Liver (tissue), 9 donors: Measurements from ENCODE around the gene SLC2A6. TPM values are rescaled to one million over a fixed set of nuclear protein-coding genes. Genes with fewer than 3 reads are reported as not detected.
A peak's percentile ranks its signal among the peaks of the same experiment; 100 is the strongest.

Source experiments
- DNase-seq: peaks from one replicate; pipeline ENCODE4 v3.0.0-alpha.2; 2017; ENCODE audit warnings: low spot score
- H3K27ac ChIP-seq, 2 donors: one replicate each; pipeline ENCODE4 v1.7.0; 2013; ENCODE audit warnings: inconsistent platforms in 2 of 2, low read length in 2 of 2, control low read depth in 1 of 2, low read depth in 1 of 2, mild to moderate bottlenecking in 1 of 2
- H3K27me3 ChIP-seq, 4 donors: one replicate each; pipeline versions ENCODE4 v1.6.1 to v1.7.0; 2013; ENCODE audit warnings: low read length in 3 of 4, inconsistent platforms in 1 of 4, mild to moderate bottlenecking in 1 of 4, moderate library complexity in 1 of 4; ENCODE audit not compliant: control insufficient read depth in 4 of 4, insufficient read depth in 4 of 4
- H3K36me3 ChIP-seq, 4 donors: one replicate each; pipeline versions ENCODE4 v1.6.1 to v1.7.0; 2013; ENCODE audit warnings: low read length in 3 of 4, mild to moderate bottlenecking in 3 of 4, low read depth in 1 of 4, moderate library complexity in 1 of 4; ENCODE audit not compliant: control insufficient read depth in 4 of 4, insufficient read depth in 3 of 4
- H3K4me1 ChIP-seq, 4 donors: one replicate each; pipeline versions ENCODE4 v1.6.1 to v1.7.0; 2013; ENCODE audit warnings: low read length in 3 of 4, mild to moderate bottlenecking in 3 of 4, moderate library complexity in 1 of 4; ENCODE audit not compliant: control insufficient read depth in 4 of 4, insufficient read depth in 4 of 4
- H3K4me3 ChIP-seq, 3 donors: one replicate each; pipeline versions ENCODE4 v1.6.1 to v1.7.0; 2013; ENCODE audit warnings: low read length in 3 of 3, control low read depth in 1 of 3, low read depth in 1 of 3, mild to moderate bottlenecking in 1 of 3
- H3K9ac ChIP-seq, 2 donors: one replicate each; pipeline ENCODE4 v1.7.0; 2013; ENCODE audit warnings: low read length in 2 of 2, mild to moderate bottlenecking in 2 of 2, moderate library complexity in 2 of 2, control low read depth in 1 of 2, low read depth in 1 of 2
- H3K9me3 ChIP-seq, 4 donors: one replicate each; pipeline versions ENCODE4 v1.6.1 to v1.7.0; 2013; ENCODE audit warnings: low read length in 3 of 4; ENCODE audit not compliant: control insufficient read depth in 4 of 4
- ATF3 ChIP-seq: IDR thresholded peaks from 2 replicates; pipeline ENCODE4 v1.6.1; 2016; ENCODE audit warnings: antibody characterized with exemption
- CTCF ChIP-seq: fragments of 150-350 bp; IDR thresholded peaks from 2 replicates; pipeline ENCODE4 v1.5.1; 2017; ENCODE audit warnings: improper control_type of control experiment, low read depth, low read length; ENCODE audit not compliant: missing input control
- EGR1 ChIP-seq, 2 donors: IDR thresholded peaks; 2 replicates each; pipeline ENCODE4 v1.6.1; 2016 to 2018; ENCODE audit warnings: antibody characterized with exemption in 2 of 2, low read depth in 2 of 2
- FOXA1 ChIP-seq: IDR thresholded peaks from 2 replicates; pipeline ENCODE4 v1.6.1; 2016; ENCODE audit warnings: antibody characterized with exemption
- FOXA2 ChIP-seq: IDR thresholded peaks from 2 replicates; pipeline ENCODE4 v1.6.1; 2016; ENCODE audit warnings: antibody characterized with exemption
- GABPA ChIP-seq, 2 donors: IDR thresholded peaks in 1 of 2; conservative IDR thresholded peaks in 1 of 2; 2 replicates each; pipeline ENCODE4 v1.6.1; 2016; ENCODE audit warnings: antibody characterized with exemption in 2 of 2, mild to moderate bottlenecking in 1 of 2, moderate library complexity in 1 of 2
- HNF4G ChIP-seq: IDR thresholded peaks from 2 replicates; pipeline ENCODE4 v1.6.1; 2016; ENCODE audit warnings: antibody characterized with exemption
- JUND ChIP-seq, 2 donors: IDR thresholded peaks; 2 replicates each; pipeline ENCODE4 v1.6.1; 2016; ENCODE audit warnings: antibody characterized with exemption in 2 of 2
- MAX ChIP-seq: IDR thresholded peaks from 2 replicates; pipeline ENCODE4 v1.6.1; 2016; ENCODE audit warnings: antibody characterized with exemption
- NR2F2 ChIP-seq: IDR thresholded peaks from 2 replicates; pipeline ENCODE4 v1.6.1; 2016; ENCODE audit warnings: antibody characterized with exemption
- RAD21 ChIP-seq, 2 donors: IDR thresholded peaks; 2 replicates each; pipeline ENCODE4 v1.6.1; 2016; ENCODE audit warnings: antibody characterized with exemption in 2 of 2, mild to moderate bottlenecking in 2 of 2
- REST ChIP-seq: IDR thresholded peaks from 2 replicates; pipeline ENCODE4 v1.6.1; 2016; ENCODE audit warnings: antibody characterized with exemption, mild to moderate bottlenecking
- RXRA ChIP-seq, 2 donors: IDR thresholded peaks; 2 replicates each; pipeline ENCODE4 v1.6.1; 2017 to 2018; ENCODE audit warnings: antibody characterized with exemption in 2 of 2, mild to moderate bottlenecking in 1 of 2
- SP1 ChIP-seq: IDR thresholded peaks from 2 replicates; pipeline ENCODE4 v1.6.1; 2018; ENCODE audit warnings: antibody characterized with exemption, mild to moderate bottlenecking
- TAF1 ChIP-seq: conservative IDR thresholded peaks from 2 replicates; pipeline ENCODE4 v1.6.1; 2016; ENCODE audit warnings: antibody characterized with exemption, mild to moderate bottlenecking
- YY1 ChIP-seq: IDR thresholded peaks from 2 replicates; pipeline ENCODE4 v1.6.1; 2016; ENCODE audit warnings: antibody characterized with exemption, mild to moderate bottlenecking
- ZBTB33 ChIP-seq: IDR thresholded peaks from 2 replicates; pipeline ENCODE4 v1.6.1; 2016; ENCODE audit warnings: antibody characterized with exemption
- WGBS: extraction: QIAGEN DNeasy Blood & Tissue Kit; methylation state at CpG from one replicate; pipeline ENCODE4 v1.1.7; 2013; 5-methylcytosine and 5-hydroxymethylcytosine counted together
- polyA plus RNA-seq, 2 donors: library from polyadenylated mRNA; stranded (reverse) in 1 of 2; unstranded in 1 of 2; fragments of 200-250 nt in 1 of 2; fragments of >200 nt in 1 of 2; fragmentation: Nextera tagmentation in 1 of 2; extraction: Ambion mirVana in 1 of 2; gene quantifications; one replicate each; pipeline versions ENCODE4 v1.2.1 to v1.2.3, GENCODE V29; 2013 to 2015
- total RNA-seq, 2 donors: library from RNA; depleted of rRNA; stranded (reverse); fragments of >200 nt; gene quantifications; one replicate each; pipeline ENCODE4 v1.2.3, GENCODE V29; 2014
- donor health status: healthy.
- donor health status: healthy.
- donor health status: healthy.
- donor health status: healthy.
- donor health status: healthy.

SLC2A6 gene
- total and polyA plus RNA-seq, 4 donors: 1.7 to 3.9 (median 2.3) TPM

- no peak for TF ChIP-seq EGR1 (IDR thresholded peaks at IDR 0.05; ENCODE audit: low read depth in 2 of 2)
- TF ChIP-seq NR2F2: no peak
- TF ChIP-seq REST: no peak
- no peak within 1 kb of the TSS for H3K4me3 ChIP-seq
- no peak for DNase-seq
- WGBS: 97% methylated on average over 17 of the region's 17 CpGs
- no peaks in the 10 kb centered on the region for H3K36me3 ChIP-seq
- peaks cover 12 to 62% (median 35%) of the 10 kb centered on the region in 4 donors for H3K4me1 ChIP-seq
- no peaks in the 10 kb centered on the region for H3K27me3 ChIP-seq
- no peaks in the 10 kb centered on the region for H3K9me3 ChIP-seq
- H3K27ac ChIP-seq: peak within 1 kb of the TSS; percentile 51 to 61
- H3K9ac ChIP-seq: no peak within 1 kb of the TSS
Observed at GRCh38 chr9:133524679-133525228, 45.9 kb upstream of the SLC2A6 start, which contains the start of gene MYMK. MYMK (minus strand) TSS chr9:133524959; CDS start chr9:133524844, 115 bp downstream.

- DNase-seq: no peak
- H3K4me3 ChIP-seq: no peak overlapping the region
- H3K27me3 ChIP-seq: no peaks in the 10 kb centered on the region
- H3K9ac ChIP-seq: no peak overlapping the region
- H3K9me3 ChIP-seq: no peaks in the 10 kb centered on the region
- TF ChIP-seq JUND (IDR thresholded peaks at IDR 0.05) (no peak), MAX (no peak), SP1 (no peak), YY1 (no peak), RXRA (IDR thresholded peaks at IDR 0.05) (no peak), FOXA2 (no peak), CTCF (no peak), RAD21 (IDR thresholded peaks at IDR 0.05) (no peak), REST (no peak), EGR1 (IDR thresholded peaks at IDR 0.05; ENCODE audit: low read depth in 2 of 2) (no peak), GABPA (IDR thresholded peaks at IDR 0.05 in 1 of 2, conservative IDR thresholded peaks at IDR 0.05 in 1 of 2) (no peak), HNF4G (no peak), FOXA1 (no peak), ATF3 (no peak), NR2F2 (no peak), TAF1 (no peak), ZBTB33 (no peak)
- H3K4me1 ChIP-seq: peaks cover 12 to 68% (median 37%) of the 10 kb centered on the region in 4 donors
- 91% methylated on average over 5 of the region's 5 CpGs for WGBS
- no peaks in the 10 kb centered on the region for H3K36me3 ChIP-seq
- no peak overlapping the region for H3K27ac ChIP-seq
Observed at GRCh38 chr9:133524146-133524545, 45.2 kb upstream of the SLC2A6 start.
